PC-9 (cell line): ENCODE results near the gene IREB2.

ENCODE experiments used
- CTCF ChIP-seq: fragments of 200-600 bp; sonication (generic); conservative IDR thresholded peaks from 2 replicates; pipeline ENCODE4 v1.6.1; 2017; ENCODE audit warnings: mixed run types, antibody characterized with exemption, mild to moderate bottlenecking, moderate library complexity
- EZH2 ChIP-seq: fragments of 200-600 bp; sonication (generic); IDR thresholded peaks from 2 replicates; pipeline ENCODE4 v1.8.0; 2017; ENCODE audit warnings: antibody characterized with exemption, low read depth

GRCh38 chr15:78388865-78389264 lies 49.2 kb upstream of the IREB2 start:
- TF ChIP-seq CTCF (no peak), EZH2 (no peak)
